Progenitor cell of endocrine pancreas (in vitro differentiated cells): ENCODE data around the gene BMP2K. TPM values are rescaled to one million over a fixed set of nuclear protein-coding genes. Genes with fewer than 3 reads are reported as not detected.
"Not testable (repeated sequence)": the region's sequence is repeated elsewhere in the genome, so short reads cannot be mapped to it uniquely, and the experiment has no call there.

Experiments
- DNase-seq: peaks from one replicate; pipeline ENCODE4 v3.0.0; 2021; ENCODE audit warnings: low spot score; ENCODE audit not compliant: unreplicated experiment
- H3K27ac Mint-ChIP-seq: 2 replicates; pipeline ENCODE4 v1.8.0; 2021; ENCODE audit warnings: mild to moderate bottlenecking, moderate library complexity, mixed read lengths
- H3K27me3 Mint-ChIP-seq: 2 replicates; pipeline ENCODE4 v1.8.0; 2021; ENCODE audit warnings: mixed read lengths
- H3K36me3 Mint-ChIP-seq: 2 replicates; pipeline ENCODE4 v1.8.0; 2022; ENCODE audit warnings: mixed read lengths; ENCODE audit not compliant: insufficient read depth
- H3K4me1 Mint-ChIP-seq: 2 replicates; pipeline ENCODE4 v1.8.0; 2021; ENCODE audit warnings: low read depth, mixed read lengths
- H3K4me3 Mint-ChIP-seq: 2 replicates; pipeline ENCODE4 v1.8.0; 2021; ENCODE audit warnings: low read depth, mild to moderate bottlenecking, moderate library complexity, mixed read lengths
- H3K9me3 Mint-ChIP-seq: 2 replicates; pipeline ENCODE4 v1.8.0; 2021; ENCODE audit warnings: low read depth, mixed read lengths
- total RNA-seq: library from RNA; stranded (reverse); gene quantifications from 2 replicates; pipeline ENCODE4 v1.2.1, GENCODE V29; 2021
- TF ChIP-seq, protein P1 (sequence below): fragments of 200-600 bp; sonication (generic); IDR thresholded peaks from one replicate; pipeline ENCODE4 v1.5.0; 2021; ENCODE audit warnings: antibody characterized with exemption, mild to moderate bottlenecking; ENCODE audit not compliant: unreplicated experiment

The BMP2K gene
- total RNA-seq, 1 donor from 2014 or later: 32.5 TPM

DNA sequence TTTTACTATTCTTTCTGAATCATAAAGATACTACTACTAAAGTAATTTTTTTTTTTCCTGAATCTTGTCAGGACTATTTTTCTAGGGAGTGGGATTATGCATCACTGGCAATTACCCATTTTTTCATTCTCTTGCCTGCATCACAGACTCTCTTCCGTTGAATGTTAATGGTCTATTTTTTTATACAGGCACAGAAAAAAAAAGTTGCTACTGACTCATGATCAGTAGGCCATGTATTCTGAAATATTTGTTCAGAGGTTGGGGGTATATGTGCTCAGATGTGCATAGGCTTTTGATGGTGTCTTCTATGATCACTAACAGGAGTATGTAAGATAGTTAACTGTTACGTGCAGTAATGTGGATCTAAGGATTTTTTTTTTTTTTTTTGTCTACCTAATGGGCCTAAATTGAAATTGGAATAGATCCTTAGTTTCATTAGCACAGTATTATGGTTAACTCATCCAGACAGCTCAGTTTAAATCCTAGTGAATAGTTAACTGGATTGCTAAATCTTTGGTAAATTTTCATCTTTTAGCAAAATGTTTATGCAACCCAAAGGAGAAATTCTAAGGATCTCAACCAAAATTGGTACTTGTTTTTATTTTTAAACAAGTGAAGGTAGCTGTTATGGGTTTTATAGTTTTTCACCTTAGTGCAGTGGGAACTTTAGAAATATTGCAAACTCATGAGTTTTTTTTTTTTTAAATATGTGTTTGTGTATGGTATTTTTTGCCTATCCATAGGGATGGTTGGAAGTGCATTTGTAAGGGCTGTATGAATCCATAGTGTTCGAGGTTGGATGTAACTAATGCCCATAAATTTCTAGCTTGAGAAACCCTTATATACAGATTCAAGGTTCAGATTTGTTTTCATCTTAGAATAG is 12.1 kb downstream of the BMP2K start:
- no peaks in the 10 kb centered on the region for H3K9me3 Mint-ChIP-seq
- no peak overlapping the region for H3K27ac Mint-ChIP-seq
- TF ChIP-seq, protein P1, sequence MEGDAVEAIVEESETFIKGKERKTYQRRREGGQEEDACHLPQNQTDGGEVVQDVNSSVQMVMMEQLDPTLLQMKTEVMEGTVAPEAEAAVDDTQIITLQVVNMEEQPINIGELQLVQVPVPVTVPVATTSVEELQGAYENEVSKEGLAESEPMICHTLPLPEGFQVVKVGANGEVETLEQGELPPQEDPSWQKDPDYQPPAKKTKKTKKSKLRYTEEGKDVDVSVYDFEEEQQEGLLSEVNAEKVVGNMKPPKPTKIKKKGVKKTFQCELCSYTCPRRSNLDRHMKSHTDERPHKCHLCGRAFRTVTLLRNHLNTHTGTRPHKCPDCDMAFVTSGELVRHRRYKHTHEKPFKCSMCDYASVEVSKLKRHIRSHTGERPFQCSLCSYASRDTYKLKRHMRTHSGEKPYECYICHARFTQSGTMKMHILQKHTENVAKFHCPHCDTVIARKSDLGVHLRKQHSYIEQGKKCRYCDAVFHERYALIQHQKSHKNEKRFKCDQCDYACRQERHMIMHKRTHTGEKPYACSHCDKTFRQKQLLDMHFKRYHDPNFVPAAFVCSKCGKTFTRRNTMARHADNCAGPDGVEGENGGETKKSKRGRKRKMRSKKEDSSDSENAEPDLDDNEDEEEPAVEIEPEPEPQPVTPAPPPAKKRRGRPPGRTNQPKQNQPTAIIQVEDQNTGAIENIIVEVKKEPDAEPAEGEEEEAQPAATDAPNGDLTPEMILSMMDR: no peak
- no peak overlapping the region for H3K4me3 Mint-ChIP-seq
- DNase-seq: no peak
- H3K36me3 Mint-ChIP-seq: peaks cover 4% of the 10 kb centered on the region
- H3K27me3 Mint-ChIP-seq: no peaks in the 10 kb centered on the region
- peaks cover 6% of the 10 kb centered on the region for H3K4me1 Mint-ChIP-seq

- not testable (repeated sequence) for H3K27ac Mint-ChIP-seq, H3K27me3 Mint-ChIP-seq, DNase-seq, H3K4me1 Mint-ChIP-seq, H3K4me3 Mint-ChIP-seq, H3K9me3 Mint-ChIP-seq
- H3K36me3 Mint-ChIP-seq: peaks cover 13% of the 10 kb centered on the region
Measured at GRCh38 chr4:78795594-78796416, 19.7 kb downstream of the BMP2K start.

DNA sequence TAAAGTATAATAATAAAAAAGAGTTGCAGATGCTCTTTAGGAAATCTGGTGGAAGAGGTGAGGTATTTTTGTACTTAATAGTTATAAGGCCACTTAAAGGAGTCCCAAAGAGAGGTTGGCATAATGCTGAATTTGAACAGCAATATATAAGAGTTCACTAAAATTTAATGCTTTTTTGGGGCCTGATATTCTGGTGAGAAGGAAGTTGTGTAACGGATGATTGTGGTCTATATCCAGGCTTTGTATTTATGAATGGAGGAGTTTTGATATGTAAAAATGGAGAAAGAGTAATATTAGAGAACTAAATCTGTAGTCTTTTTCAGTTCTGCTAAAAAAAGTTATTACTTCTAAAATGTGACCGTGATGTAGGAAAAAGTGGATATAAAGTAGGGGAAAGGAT is 20.4 kb downstream of the BMP2K start:
- Mint-ChIP-seq H3K4me3 (no peak overlapping the region), H3K27me3 (no peaks in the 10 kb centered on the region), H3K4me1 (peaks cover 11% of the 10 kb centered on the region), H3K9me3 (peaks cover 7% of the 10 kb centered on the region), H3K36me3 (peaks cover 13% of the 10 kb centered on the region), H3K27ac (peak overlapping the region; percentile 42)
- TF ChIP-seq, protein P1: no peak
- no peak for DNase-seq

- Mint-ChIP-seq H3K4me3 (no peak overlapping the region), H3K4me1 (peaks cover 11% of the 10 kb centered on the region), H3K27ac (no peak overlapping the region), H3K9me3 (peaks cover 7% of the 10 kb centered on the region), H3K36me3 (peaks cover 13% of the 10 kb centered on the region), H3K27me3 (no peaks in the 10 kb centered on the region)
- TF ChIP-seq, protein P1: no peak
- DNase-seq: no peak
Measured at GRCh38 chr4:78797777-78798284, 21.7 kb downstream of the BMP2K start.

DNA sequence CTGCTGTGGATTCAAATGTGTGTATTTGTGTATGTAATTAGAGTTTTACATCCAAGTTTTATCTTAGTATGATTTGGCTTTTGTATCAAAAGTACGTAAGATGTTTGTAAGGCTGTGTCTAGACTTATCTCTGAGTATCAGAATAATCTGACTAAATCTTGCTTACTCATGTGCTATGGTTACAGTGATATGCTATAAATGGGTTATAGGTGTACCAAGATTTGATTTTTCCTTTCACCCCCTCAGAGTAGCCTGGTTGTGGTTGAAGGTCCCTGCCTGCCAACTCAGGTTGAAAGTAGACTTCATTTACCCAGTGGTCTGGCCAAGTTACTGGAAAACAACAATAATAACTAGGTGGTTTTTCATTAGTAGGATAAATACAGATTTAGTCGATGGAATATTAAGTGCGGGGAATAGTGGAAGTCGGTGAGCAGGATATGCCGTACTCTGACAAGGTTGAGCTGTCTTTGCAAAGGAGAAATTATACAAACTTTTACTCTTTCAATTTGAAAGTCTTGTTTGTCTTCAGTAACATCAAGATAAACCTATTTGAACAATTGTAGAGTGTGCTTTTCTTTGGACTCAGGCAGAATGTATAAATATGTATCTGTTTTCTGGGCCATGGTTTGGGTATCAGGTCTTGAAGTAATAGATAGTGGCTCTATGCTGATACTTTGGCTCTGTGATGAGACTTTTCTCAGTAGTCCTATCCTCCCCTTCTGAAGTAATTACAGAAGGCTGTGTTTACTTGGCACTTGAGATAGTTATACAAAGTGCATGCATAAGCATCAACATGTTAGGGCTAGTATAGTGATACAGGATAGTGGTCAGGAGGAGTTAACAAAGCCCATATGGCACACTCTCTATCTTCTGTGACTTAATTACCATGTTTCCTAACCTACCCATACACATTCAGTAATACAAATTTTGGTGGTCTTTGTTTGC is 23.7 kb downstream of the BMP2K start:
- Mint-ChIP-seq H3K9me3 (peaks cover 5% of the 10 kb centered on the region), H3K27me3 (no peaks in the 10 kb centered on the region), H3K4me1 (peaks cover 11% of the 10 kb centered on the region), H3K27ac (no peak overlapping the region), H3K36me3 (peaks cover 8% of the 10 kb centered on the region), H3K4me3 (no peak overlapping the region)
- DNase-seq: no peak
- TF ChIP-seq, protein P1: no peak
